Right lobe of liver (tissue), 6 donors: Measurements from ENCODE around the gene ZDHHC6. TPM values are rescaled to one million over a fixed set of nuclear protein-coding genes. Genes with fewer than 3 reads are reported as not detected.
A peak's percentile ranks its signal among the peaks of the same experiment; 100 is the strongest.

Source experiments
- ATAC-seq, 4 donors: fragments of 200-7000 bp; cut with Tn5 transposase; one replicate each; pipeline ENCODE4 v1.9.1; 2020; ENCODE audit warnings: mild to moderate bottlenecking in 4 of 4, moderate library complexity in 4 of 4
- DNase-seq, 3 donors: peaks; one replicate each; pipeline ENCODE4 v3.0.0-alpha.2; 2020
- H3K27ac ChIP-seq, 3 donors: fragments of 200-600 bp; one replicate each; pipeline ENCODE4 v1.8.0; 2022
- H3K27me3 ChIP-seq, 2 donors: fragments of 200-600 bp; one replicate each; pipeline ENCODE4 v1.8.0; 2022
- H3K36me3 ChIP-seq, 4 donors: fragments of 200-600 bp; sonication (generic) in 1 of 4; one replicate each; pipeline versions ENCODE4 v1.5.1 to v1.8.0; 2017 to 2022; ENCODE audit warnings: control low read depth in 1 of 4
- H3K4me1 ChIP-seq, 4 donors: fragments of 200-600 bp; sonication (generic) in 1 of 4; one replicate each; pipeline versions ENCODE4 v1.5.1 to v1.8.0; 2017 to 2022; ENCODE audit warnings: control low read depth in 1 of 4
- H3K4me3 ChIP-seq, 3 donors: fragments of 200-600 bp; one replicate each; pipeline ENCODE4 v1.8.0; 2022
- H3K9me3 ChIP-seq, 4 donors: fragments of 200-600 bp; sonication (generic) in 1 of 4; one replicate each; pipeline versions ENCODE4 v1.5.1 to v1.8.0; 2017 to 2022; ENCODE audit warnings: control low read depth in 1 of 4
- CTCF ChIP-seq, 4 donors: fragments of 200-600 bp in 3 of 4; fragments of 450-650 bp in 1 of 4; IDR thresholded peaks; one replicate each; pipeline versions ENCODE4 v1.5.1 to v1.8.0; 2016 to 2022; ENCODE audit warnings: antibody characterized with exemption in 4 of 4, mild to moderate bottlenecking in 2 of 4
- POLR2A ChIP-seq: fragments of 450-650 bp; IDR thresholded peaks from one replicate; pipeline ENCODE4 v1.6.1; 2017; ENCODE audit warnings: antibody characterized with exemption, mild to moderate bottlenecking
- WGBS: methylation state at CpG from one replicate; pipeline ENCODE4 v1.1.6; 2018; ENCODE audit warnings: low coverage, low lambda C conversion rate; ENCODE audit not compliant: insufficient coverage; ENCODE audit errors: missing lambda C conversion rate; 5-methylcytosine and 5-hydroxymethylcytosine counted together
- intact Hi-C, 2 donors: fragments of 100-400 bp; cut with DNase I; formaldehyde crosslinking; loops; one replicate each; pipeline versions ENCODE4 v1.11.2 to v1.14.1; 2022
- total RNA-seq, 6 experiments: library from RNA; depleted of rRNA in 2 of 6; stranded (reverse); fragments of >200 nt in 2 of 6; fragmentation: NEBNext Ultra II Directional in 3 of 6; extraction: Animal tissue kit (Norgen Biotek cat#: 25700) in 3 of 6; gene quantifications; one replicate each; pipeline versions ENCODE4 v1.1.0 to v1.2.4, GENCODE V29; 2016 to 2023
- donor health status: DM: no; HTN: yes; CAD: no.
- donor health status: DM: no; HTN: no; CAD: no.
- donor health status: DM: no; HTN: no; CAD: no.
- donor health status: DM: no; HTN: yes; CAD: no.
- donor health status: DM: no; HTN: yes; CAD: no.

ZDHHC6 gene
- total RNA-seq, 6 experiments from 2014 or later, result 12.2 to 23.0 (median 16.0) TPM

- intact Hi-C loops, result no loop called here
- peaks cover 0 to 9% (median 3%) of the 10 kb centered on the region in 4 donors for H3K36me3 ChIP-seq
- peaks cover 0 to 21% (median 9%) of the 10 kb centered on the region in 4 donors for H3K4me1 ChIP-seq
- no peaks in the 10 kb centered on the region for H3K9me3 ChIP-seq
- DNase-seq, result no peak
- H3K27me3 ChIP-seq, result no peaks in the 10 kb centered on the region
- no peak overlapping the region for H3K27ac ChIP-seq
- no peak for ATAC-seq
- WGBS, result 92% methylated on average over 4 of the region's 4 CpGs
- no peak overlapping the region for H3K4me3 ChIP-seq
- TF ChIP-seq POLR2A (no peak), CTCF (IDR thresholded peaks at IDR 0.05) (no peak)
These were observed 2.2 kb upstream of the ZDHHC6 start for GRCh38 chr10:112448888-112449287.

DNA sequence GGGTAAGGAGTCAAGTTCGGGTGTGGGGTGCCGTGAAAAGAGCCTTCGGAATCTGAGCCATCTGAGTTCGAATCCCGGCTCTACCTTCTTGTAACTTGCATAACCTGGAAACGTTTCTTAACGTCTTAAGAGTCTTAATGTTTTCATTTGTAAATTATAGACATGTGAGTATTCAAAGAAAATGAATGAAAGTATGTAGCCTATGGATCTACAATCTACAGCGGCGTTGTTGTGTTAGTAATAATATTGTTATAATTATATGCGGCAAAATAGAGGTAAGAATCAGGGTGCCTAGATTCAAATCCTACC, 860 bp upstream of the ZDHHC6 start:
- ATAC-seq (no peak), DNase-seq (no peak)
- peaks cover 0 to 21% (median 9%) of the 10 kb centered on the region in 4 donors for H3K4me1 ChIP-seq
- TF ChIP-seq CTCF (IDR thresholded peaks at IDR 0.05) (no peak), POLR2A (no peak)
- peaks cover 0 to 15% (median 3%) of the 10 kb centered on the region in 4 donors for H3K36me3 ChIP-seq
- peak overlapping the region; percentile 81 to 85 (median 83) for H3K27ac ChIP-seq
- H3K9me3 ChIP-seq, result no peaks in the 10 kb centered on the region
- WGBS, result 2% methylated on average over 10 of the region's 10 CpGs
- H3K4me3 ChIP-seq, result peak overlapping the region; percentile 83 to 88 (median 87)
- intact Hi-C loops, result no loop called here
- no peaks in the 10 kb centered on the region for H3K27me3 ChIP-seq

GRCh38 chr10:112446055-112446854, 459 bp downstream of the ZDHHC6 start:
- TF ChIP-seq POLR2A, result no peak
- no peak for TF ChIP-seq CTCF (IDR thresholded peaks at IDR 0.05)
- DNase-seq, result no peak
- ATAC-seq, result peak in 3 of 4 donors; percentile 17 to 29 (median 22)
- peaks cover 0 to 26% (median 3%) of the 10 kb centered on the region in 4 donors for H3K36me3 ChIP-seq
- peaks cover 0 to 21% (median 9%) of the 10 kb centered on the region in 4 donors for H3K4me1 ChIP-seq
- WGBS, result 7% methylated on average over 19 of the region's 20 CpGs
- intact Hi-C loops, result no loop called here
- H3K4me3 ChIP-seq, result peak overlapping the region; percentile 83 to 88 (median 87)
- no peaks in the 10 kb centered on the region for H3K27me3 ChIP-seq
- H3K27ac ChIP-seq, result peak overlapping the region; percentile 81 to 85 (median 83)
- H3K9me3 ChIP-seq, result no peaks in the 10 kb centered on the region

DNA sequence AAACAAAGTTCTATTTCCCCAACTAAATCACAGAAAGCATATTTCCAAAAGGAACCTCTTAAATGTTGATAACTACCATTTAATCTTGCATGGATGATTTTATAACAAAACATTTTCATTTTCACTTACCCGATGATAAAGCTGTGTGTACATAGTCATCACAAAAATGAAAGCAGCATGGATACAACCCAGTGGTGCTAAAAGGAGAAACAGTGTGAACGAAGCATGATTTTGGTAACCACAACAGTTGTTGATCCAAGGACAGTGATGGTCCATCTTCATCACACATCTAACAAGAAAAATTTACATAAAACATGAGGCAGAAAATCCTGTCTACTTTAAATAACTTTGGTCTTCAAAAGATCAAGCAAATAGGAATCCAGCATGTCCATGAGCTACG, 4.7 kb downstream of the ZDHHC6 start:
- Histone ChIP-seq H3K9me3 (no peaks in the 10 kb centered on the region), H3K4me3 (no peak overlapping the region), H3K4me1 (peaks cover 0 to 6% (median 3%) of the 10 kb centered on the region in 4 donors), H3K36me3 (peaks cover 0 to 56% (median 7%) of the 10 kb centered on the region in 4 donors), H3K27ac (no peak overlapping the region), H3K27me3 (no peaks in the 10 kb centered on the region)
- intact Hi-C loops, result no loop called here
- ATAC-seq, result no peak
- TF ChIP-seq POLR2A, result no peak
- TF ChIP-seq CTCF (IDR thresholded peaks at IDR 0.05), result no peak
- no peak for DNase-seq
- WGBS, result 39% methylated on average over 3 of the region's 3 CpGs
